HepG2 (cell line): ENCODE results near the gene PAPOLB.

Source experiments
- CEBPB ChIP-seq: IDR thresholded peaks from 2 replicates; pipeline ENCODE4 v1.6.1; 2011; ENCODE audit warnings: low read depth, low read length, improper control_type of control experiment, borderline replicate concordance
- CHD2 ChIP-seq: IDR thresholded peaks from 2 replicates; pipeline ENCODE4 v1.6.1; 2011; ENCODE audit warnings: low read depth, low read length, improper control_type of control experiment
- HMG20B ChIP-seq: conservative IDR thresholded peaks from 2 replicates; pipeline ENCODE4 v1.6.1; 2016; ENCODE audit warnings: missing genetic modification reagents, missing compliant biosample characterization
- HOMEZ ChIP-seq: IDR thresholded peaks from 2 replicates; pipeline ENCODE4 v1.6.1; 2016; ENCODE audit warnings: low read depth
- KDM1A ChIP-seq: IDR thresholded peaks from 2 replicates; pipeline ENCODE4 v1.6.1; 2016; ENCODE audit warnings: missing compliant biosample characterization
- NBN ChIP-seq: fragments of 450-650 bp; conservative IDR thresholded peaks from 2 replicates; pipeline ENCODE4 v1.6.1; 2017
- NR2C2 ChIP-seq: sonication (generic); formaldehyde crosslinking; IDR thresholded peaks from 2 replicates; pipeline ENCODE4 v1.4.0; 2020; ENCODE audit warnings: missing genetic modification reagents, mild to moderate bottlenecking, moderate library complexity, borderline replicate concordance
- SETDB1 ChIP-seq: sonication (generic); formaldehyde crosslinking; IDR thresholded peaks from 2 replicates; pipeline ENCODE4 v1.5.1; 2020; ENCODE audit warnings: missing genetic modification reagents, mild to moderate bottlenecking, borderline replicate concordance
- ZKSCAN8 ChIP-seq: IDR thresholded peaks from 2 replicates; pipeline ENCODE4 v1.6.1; 2016; ENCODE audit warnings: borderline replicate concordance, missing genetic modification reagents, missing compliant biosample characterization
- ZNF124 ChIP-seq: sonication (generic); formaldehyde crosslinking; IDR thresholded peaks from 2 replicates; pipeline ENCODE4 v1.4.0; 2020; ENCODE audit warnings: missing genetic modification reagents
- ZNF788 ChIP-seq: sonication (generic); formaldehyde crosslinking; IDR thresholded peaks from 2 replicates; pipeline ENCODE4 v1.5.0; 2020; ENCODE audit warnings: mild to moderate bottlenecking, missing genetic modification reagents, borderline replicate concordance
- TF ChIP-seq, protein P1 (sequence below): sonication (generic); formaldehyde crosslinking; IDR thresholded peaks from 2 replicates; pipeline ENCODE4 v1.5.0; 2020; ENCODE audit warnings: mild to moderate bottlenecking, missing genetic modification reagents, moderate library complexity

DNA sequence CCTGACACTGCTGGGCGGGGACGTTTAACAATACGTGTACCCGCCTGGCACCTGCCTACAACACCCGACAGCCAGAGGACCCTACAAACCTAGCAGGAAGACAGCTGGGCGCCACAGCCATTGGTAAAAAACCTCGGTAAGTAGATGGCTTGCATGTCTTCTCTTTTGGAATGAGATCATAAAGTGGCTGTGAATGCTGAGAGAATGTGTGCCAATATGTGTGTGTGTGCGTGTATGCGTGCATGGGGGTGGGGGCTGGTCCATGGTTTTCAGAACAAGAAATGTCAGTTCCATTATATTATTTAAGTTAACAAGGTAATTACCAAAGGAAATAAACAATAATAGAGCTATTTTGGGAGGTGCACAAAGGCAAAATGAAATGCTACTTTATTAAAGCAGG, 39.2 kb downstream of the PAPOLB start:
- TF ChIP-seq, protein P1, sequence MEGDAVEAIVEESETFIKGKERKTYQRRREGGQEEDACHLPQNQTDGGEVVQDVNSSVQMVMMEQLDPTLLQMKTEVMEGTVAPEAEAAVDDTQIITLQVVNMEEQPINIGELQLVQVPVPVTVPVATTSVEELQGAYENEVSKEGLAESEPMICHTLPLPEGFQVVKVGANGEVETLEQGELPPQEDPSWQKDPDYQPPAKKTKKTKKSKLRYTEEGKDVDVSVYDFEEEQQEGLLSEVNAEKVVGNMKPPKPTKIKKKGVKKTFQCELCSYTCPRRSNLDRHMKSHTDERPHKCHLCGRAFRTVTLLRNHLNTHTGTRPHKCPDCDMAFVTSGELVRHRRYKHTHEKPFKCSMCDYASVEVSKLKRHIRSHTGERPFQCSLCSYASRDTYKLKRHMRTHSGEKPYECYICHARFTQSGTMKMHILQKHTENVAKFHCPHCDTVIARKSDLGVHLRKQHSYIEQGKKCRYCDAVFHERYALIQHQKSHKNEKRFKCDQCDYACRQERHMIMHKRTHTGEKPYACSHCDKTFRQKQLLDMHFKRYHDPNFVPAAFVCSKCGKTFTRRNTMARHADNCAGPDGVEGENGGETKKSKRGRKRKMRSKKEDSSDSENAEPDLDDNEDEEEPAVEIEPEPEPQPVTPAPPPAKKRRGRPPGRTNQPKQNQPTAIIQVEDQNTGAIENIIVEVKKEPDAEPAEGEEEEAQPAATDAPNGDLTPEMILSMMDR (CRISPR knock-in tag): no peak
- no peak for TF ChIP-seq HMG20B (CRISPR knock-in tag)
- TF ChIP-seq ZNF124: no peak
- TF ChIP-seq CEBPB: no peak
- no peak for TF ChIP-seq CHD2
- TF ChIP-seq ZKSCAN8 (CRISPR knock-in tag): no peak
- no peak for TF ChIP-seq SETDB1 (CRISPR knock-in tag)
- no peak for TF ChIP-seq KDM1A (CRISPR knock-in tag)
- TF ChIP-seq ZNF788 (CRISPR knock-in tag): no peak
- TF ChIP-seq NR2C2 (CRISPR knock-in tag): no peak
- no peak for TF ChIP-seq HOMEZ
- no peak for TF ChIP-seq NBN
